A673 (cell line): ENCODE measurements around the gene SDCCAG8.

ENCODE experiments used
- EZH2 ChIP-seq: fragments of 200-600 bp; sonication (generic); IDR thresholded peaks from 2 replicates; pipeline ENCODE4 v1.6.1; 2017; ENCODE audit warnings: borderline replicate concordance, low read depth, mild to moderate bottlenecking, mixed read lengths, antibody characterized with exemption, low read length; ENCODE audit not compliant: poor library complexity, severe bottlenecking
- TF ChIP-seq, protein P1 (sequence below): fragments of 300-800, 200-600 bp; sonication (generic); conservative IDR thresholded peaks from 2 replicates; pipeline ENCODE4 v1.5.1; 2017; ENCODE audit warnings: low read depth, mild to moderate bottlenecking, antibody characterized with exemption, low read length, moderate library complexity, mixed read lengths

DNA sequence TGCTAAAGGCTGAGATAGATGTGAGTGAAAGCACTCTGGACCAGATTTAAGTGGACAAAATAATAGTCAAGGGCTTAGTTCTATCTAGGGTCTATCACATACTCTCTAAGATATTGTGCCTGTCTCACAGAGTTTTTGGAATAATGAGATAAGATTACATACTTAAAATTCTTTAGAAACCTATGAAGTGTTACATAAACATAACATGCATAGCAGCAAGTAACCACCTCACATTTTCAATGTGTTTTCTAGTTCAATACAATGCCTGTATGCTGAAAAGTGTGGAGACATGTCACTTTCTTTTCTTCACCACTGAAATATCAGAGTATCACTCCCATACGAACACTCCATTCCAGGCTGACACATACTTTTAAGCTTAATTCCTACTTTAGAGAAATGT, 16.2 kb downstream of the SDCCAG8 start:
- TF ChIP-seq, protein P1, sequence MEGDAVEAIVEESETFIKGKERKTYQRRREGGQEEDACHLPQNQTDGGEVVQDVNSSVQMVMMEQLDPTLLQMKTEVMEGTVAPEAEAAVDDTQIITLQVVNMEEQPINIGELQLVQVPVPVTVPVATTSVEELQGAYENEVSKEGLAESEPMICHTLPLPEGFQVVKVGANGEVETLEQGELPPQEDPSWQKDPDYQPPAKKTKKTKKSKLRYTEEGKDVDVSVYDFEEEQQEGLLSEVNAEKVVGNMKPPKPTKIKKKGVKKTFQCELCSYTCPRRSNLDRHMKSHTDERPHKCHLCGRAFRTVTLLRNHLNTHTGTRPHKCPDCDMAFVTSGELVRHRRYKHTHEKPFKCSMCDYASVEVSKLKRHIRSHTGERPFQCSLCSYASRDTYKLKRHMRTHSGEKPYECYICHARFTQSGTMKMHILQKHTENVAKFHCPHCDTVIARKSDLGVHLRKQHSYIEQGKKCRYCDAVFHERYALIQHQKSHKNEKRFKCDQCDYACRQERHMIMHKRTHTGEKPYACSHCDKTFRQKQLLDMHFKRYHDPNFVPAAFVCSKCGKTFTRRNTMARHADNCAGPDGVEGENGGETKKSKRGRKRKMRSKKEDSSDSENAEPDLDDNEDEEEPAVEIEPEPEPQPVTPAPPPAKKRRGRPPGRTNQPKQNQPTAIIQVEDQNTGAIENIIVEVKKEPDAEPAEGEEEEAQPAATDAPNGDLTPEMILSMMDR: no peak
- no peak for TF ChIP-seq EZH2
